ENCODE measurements around the gene PTPRN2.
A peak's percentile ranks its signal among the peaks of the same experiment; 100 is the strongest.
"Not testable (repeated sequence)": the region's sequence is repeated elsewhere in the genome, so short reads cannot be mapped to it uniquely, and the experiment has no call there.

Gene PTPRN2

GRCh38 chr7:158377800-158378623, 209.6 kb downstream of the PTPRN2 start:
- no peak for DNase-seq

GRCh38 chr7:158376839-158377186, 210.8 kb downstream of the PTPRN2 start:
- DNase-seq = not testable (repeated sequence)

GRCh38 chr7:158376146-158376838, 211.3 kb downstream of the PTPRN2 start:
- DNase-seq = not testable (repeated sequence)

GRCh38 chr7:158375034-158375433, 212.6 kb downstream of the PTPRN2 start:
- no peak for DNase-seq

GRCh38 chr7:158374586-158374985, 213.0 kb downstream of the PTPRN2 start:
- DNase-seq = no peak

- DNase-seq = no peak
These were observed 213.5 kb downstream of the PTPRN2 start for GRCh38 chr7:158374146-158374545.

- no peak for DNase-seq
These were observed 214.0 kb downstream of the PTPRN2 start for GRCh38 chr7:158373476-158374133.

- DNase-seq = peak; percentile 40
These were observed 215.0 kb downstream of the PTPRN2 start for GRCh38 chr7:158372400-158373342.

- DNase-seq = no peak
These were observed 215.8 kb downstream of the PTPRN2 start for GRCh38 chr7:158371856-158372255.

- no peak for DNase-seq
These were observed 217.8 kb downstream of the PTPRN2 start for GRCh38 chr7:158369866-158370265.

- DNase-seq = no peak
These were observed 218.3 kb downstream of the PTPRN2 start for GRCh38 chr7:158369290-158369689.

GRCh38 chr7:158368449-158368848, 219.2 kb downstream of the PTPRN2 start:
- no peak for DNase-seq

- DNase-seq = no peak
These were observed 220.0 kb downstream of the PTPRN2 start for GRCh38 chr7:158367634-158367982.

GRCh38 chr7:158366916-158367633, 220.5 kb downstream of the PTPRN2 start:
- DNase-seq = no peak

GRCh38 chr7:158366346-158366745, 221.3 kb downstream of the PTPRN2 start:
- DNase-seq = no peak

GRCh38 chr7:158365267-158365666, 222.4 kb downstream of the PTPRN2 start:
- no peak for DNase-seq

- DNase-seq = no peak
These were observed 223.2 kb downstream of the PTPRN2 start for GRCh38 chr7:158364451-158364850.

GRCh38 chr7:158362912-158363905, 224.4 kb downstream of the PTPRN2 start:
- DNase-seq = no peak

- DNase-seq = no peak
These were observed 225.6 kb downstream of the PTPRN2 start for GRCh38 chr7:158362001-158362400.

GRCh38 chr7:158361326-158361946, 226.2 kb downstream of the PTPRN2 start:
- no peak for DNase-seq

Measured in NCI-H510A (cell line).